ENCODE data around the gene MPZL1. TPM values are rescaled to one million over a fixed set of nuclear protein-coding genes. Genes with fewer than 3 reads are reported as not detected.

MPZL1 gene
- total RNA-seq, 2 donors from 2014 or later = 112 to 144 TPM

GRCh38 chr1:167772436-167772835, 50.7 kb downstream of the MPZL1 start:
- no peak overlapping the region for H3K9ac ChIP-seq (ENCODE audit: low read depth in 2 of 2, low read length in 2 of 2)
- H3K9me3 ChIP-seq = no peaks in the 10 kb centered on the region
- no peaks in the 10 kb centered on the region for H3K4me1 ChIP-seq
- H3K36me3 ChIP-seq = no peaks in the 10 kb centered on the region
- H3K27me3 ChIP-seq = no peaks in the 10 kb centered on the region
- no peak overlapping the region for H3K4me3 ChIP-seq
- intact Hi-C loops (cut with DNase I) = no loop called here
- no peak overlapping the region for H3K27ac ChIP-seq
- TF ChIP-seq CTCF (IDR thresholded peaks at IDR 0.05) = no peak
- no peak for DNase-seq

GRCh38 chr1:167773516-167773915, 51.7 kb downstream of the MPZL1 start:
- no peak overlapping the region for H3K9ac ChIP-seq (ENCODE audit: low read depth in 2 of 2, low read length in 2 of 2)
- H3K4me3 ChIP-seq = no peak overlapping the region
- H3K36me3 ChIP-seq = no peaks in the 10 kb centered on the region
- no peak for DNase-seq
- intact Hi-C loops (cut with DNase I) = no loop called here
- no peaks in the 10 kb centered on the region for H3K9me3 ChIP-seq
- TF ChIP-seq CTCF (IDR thresholded peaks at IDR 0.05) = no peak
- H3K27ac ChIP-seq = no peak overlapping the region
- no peaks in the 10 kb centered on the region for H3K4me1 ChIP-seq
- H3K27me3 ChIP-seq = no peaks in the 10 kb centered on the region

GRCh38 chr1:167774710-167775109, 52.9 kb downstream of the MPZL1 start:
- Histone ChIP-seq H3K4me3 (no peak overlapping the region), H3K4me1 (no peaks in the 10 kb centered on the region), H3K27ac (no peak overlapping the region), H3K9ac (ENCODE audit: low read depth in 2 of 2, low read length in 2 of 2) (no peak overlapping the region), H3K9me3 (no peaks in the 10 kb centered on the region), H3K36me3 (no peaks in the 10 kb centered on the region), H3K27me3 (no peaks in the 10 kb centered on the region)
- intact Hi-C loops (cut with DNase I) = no loop called here
- DNase-seq = no peak
- no peak for TF ChIP-seq CTCF (IDR thresholded peaks at IDR 0.05)

- Histone ChIP-seq H3K27ac (no peak overlapping the region), H3K9me3 (no peaks in the 10 kb centered on the region), H3K36me3 (no peaks in the 10 kb centered on the region), H3K4me1 (no peaks in the 10 kb centered on the region), H3K27me3 (no peaks in the 10 kb centered on the region), H3K9ac (ENCODE audit: low read depth in 2 of 2, low read length in 2 of 2) (no peak overlapping the region), H3K4me3 (no peak overlapping the region)
- intact Hi-C loops (cut with DNase I) = no loop called here
- TF ChIP-seq CTCF (IDR thresholded peaks at IDR 0.05) = no peak
- DNase-seq = no peak
Measured at GRCh38 chr1:167775178-167775577, 53.4 kb downstream of the MPZL1 start.

GRCh38 chr1:167776151-167776550, 54.4 kb downstream of the MPZL1 start:
- intact Hi-C loops (cut with DNase I) = no loop called here
- Histone ChIP-seq H3K36me3 (no peaks in the 10 kb centered on the region), H3K9me3 (no peaks in the 10 kb centered on the region), H3K4me3 (no peak overlapping the region), H3K27me3 (no peaks in the 10 kb centered on the region), H3K4me1 (no peaks in the 10 kb centered on the region), H3K27ac (no peak overlapping the region), H3K9ac (ENCODE audit: low read depth in 2 of 2, low read length in 2 of 2) (no peak overlapping the region)
- TF ChIP-seq CTCF (IDR thresholded peaks at IDR 0.05) = no peak
- DNase-seq = no peak
